HG02642 (cell line): ENCODE results near the gene GLP1R.

Experiments
- ATAC-seq: cut with Tn5 transposase; IDR thresholded peaks from one replicate; pipeline ENCODE4 v1.9.1; 2021; ENCODE audit warnings: mild to moderate bottlenecking; ENCODE audit not compliant: unreplicated experiment, poor library complexity

The GLP1R gene

DNA sequence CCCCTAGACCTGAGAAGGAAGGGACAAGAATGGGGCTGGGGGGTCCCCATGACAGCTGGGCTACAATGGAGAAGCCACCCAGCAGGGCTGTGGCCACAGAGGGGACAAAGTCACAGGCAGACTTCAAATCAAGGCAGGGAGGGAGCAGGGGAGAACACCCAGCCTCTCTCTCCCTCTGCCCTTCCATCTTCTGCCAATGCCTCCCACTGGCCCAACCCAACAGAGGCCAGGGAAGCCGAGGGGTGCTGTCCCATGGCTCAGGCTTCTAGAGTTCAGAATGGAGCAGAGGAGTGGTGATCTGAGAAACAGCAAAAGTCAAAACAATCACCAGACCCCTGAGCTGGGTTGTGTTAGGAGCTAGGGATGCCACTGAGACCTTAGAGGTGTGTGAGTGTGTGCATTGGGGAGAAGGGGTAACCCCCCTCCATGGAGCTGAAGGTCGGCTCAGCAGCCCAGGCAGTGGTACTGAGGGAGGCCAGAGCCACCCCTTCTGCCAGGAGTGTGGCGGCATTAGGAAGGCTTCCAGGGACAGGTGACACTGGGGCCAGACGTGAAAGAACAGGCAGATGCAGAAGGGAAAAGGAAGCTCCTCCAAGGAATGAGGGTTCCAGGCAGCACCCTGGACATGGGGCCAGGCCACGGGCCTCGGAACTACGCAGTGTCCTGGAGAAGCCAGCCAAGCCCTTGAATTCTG lies 12.0 kb downstream of the GLP1R start:
- ATAC-seq = no peak

DNA sequence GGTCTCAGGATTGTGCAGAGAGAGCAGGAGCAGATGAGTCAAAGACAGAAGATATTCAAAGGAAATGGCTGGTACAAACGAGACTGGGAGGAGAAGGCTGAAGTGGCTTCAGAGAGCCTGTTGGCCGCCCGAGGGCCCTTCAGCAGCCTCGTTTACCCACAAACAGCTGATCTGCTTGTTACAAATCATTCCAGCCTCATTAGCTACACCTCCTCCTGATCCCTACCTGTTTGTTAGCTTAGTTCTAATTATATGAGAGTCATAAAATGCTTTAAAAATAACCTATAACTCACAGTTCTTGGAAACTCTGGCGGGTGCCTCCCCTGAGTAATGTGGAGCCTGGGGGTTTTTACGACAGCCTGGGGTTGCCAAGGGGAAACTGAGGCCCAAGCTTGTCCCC lies 12.6 kb downstream of the GLP1R start:
- ATAC-seq = no peak

DNA sequence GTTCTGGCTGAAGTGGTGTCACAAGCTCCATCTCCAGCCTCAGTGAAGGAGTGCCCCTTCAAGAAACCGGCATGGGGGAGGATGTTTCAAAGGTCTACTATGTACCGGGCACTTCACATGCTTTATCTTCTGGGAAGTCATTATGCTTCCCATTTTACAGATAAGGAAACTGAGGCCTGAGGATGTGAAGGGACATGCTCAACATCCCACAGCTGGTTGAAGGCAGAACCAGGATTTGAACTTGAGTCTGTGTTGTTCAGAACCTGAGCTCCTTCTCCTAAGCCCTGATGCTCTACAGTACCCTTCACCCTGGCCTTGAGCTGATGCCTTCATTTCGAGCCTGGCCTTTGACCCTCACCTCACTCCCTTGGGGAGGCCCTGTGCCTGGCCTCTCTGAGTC lies 13.0 kb downstream of the GLP1R start:
- ATAC-seq = no peak

DNA sequence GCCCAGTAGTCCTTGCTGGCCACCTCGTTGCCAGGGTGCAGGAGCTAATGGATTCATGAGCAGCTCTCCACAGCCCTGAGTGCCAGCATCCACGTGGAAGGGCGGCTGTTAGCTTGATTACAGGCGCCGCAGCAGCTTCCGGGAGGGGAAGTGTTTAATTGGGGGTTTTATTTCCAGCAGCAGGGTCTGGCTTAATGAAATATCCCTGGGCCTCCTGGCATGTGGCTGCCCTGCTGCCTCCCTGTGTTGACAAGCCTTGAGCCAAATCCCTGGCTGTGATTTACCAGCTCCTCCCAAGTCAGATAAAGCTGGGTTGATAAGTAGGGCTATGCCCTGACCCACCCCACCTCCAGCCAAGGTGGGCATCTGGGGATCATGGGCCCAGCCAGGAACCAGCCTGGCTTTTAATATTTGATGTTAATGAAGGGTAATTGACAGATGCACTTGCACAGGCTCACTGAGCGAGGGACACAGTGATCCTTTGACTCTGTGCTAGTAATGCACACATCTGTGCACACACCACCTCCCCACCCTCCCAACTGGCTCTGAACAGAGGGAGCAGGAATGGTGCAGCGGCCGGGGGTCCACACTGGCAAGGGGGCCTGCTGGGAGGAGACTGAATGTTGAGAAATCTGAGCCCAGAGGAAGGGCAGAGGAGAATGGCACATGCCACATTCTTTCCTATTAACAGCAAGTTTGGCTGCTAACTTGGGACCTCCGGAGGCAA lies 13.6 kb downstream of the GLP1R start:
- ATAC-seq = no peak

DNA sequence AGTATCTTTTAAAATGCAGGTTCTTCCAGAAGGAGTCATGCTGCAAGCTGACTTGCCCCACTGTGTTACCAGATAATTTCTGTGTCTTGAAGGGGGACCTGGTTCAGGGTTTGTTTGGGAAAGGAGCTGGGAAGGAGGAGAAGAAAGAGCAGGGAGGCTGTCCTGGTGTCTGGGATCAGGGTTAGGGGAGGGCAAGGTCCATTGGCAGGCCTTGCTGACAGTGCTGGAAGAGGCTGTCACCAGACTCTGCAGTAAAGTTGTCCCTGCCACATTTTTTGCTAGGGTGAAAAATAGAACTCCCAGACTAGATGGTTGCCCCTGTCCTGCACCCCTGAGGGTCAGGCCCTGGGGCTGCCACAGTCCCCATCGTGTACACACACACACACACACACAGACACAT lies 14.9 kb downstream of the GLP1R start:
- no peak for ATAC-seq

DNA sequence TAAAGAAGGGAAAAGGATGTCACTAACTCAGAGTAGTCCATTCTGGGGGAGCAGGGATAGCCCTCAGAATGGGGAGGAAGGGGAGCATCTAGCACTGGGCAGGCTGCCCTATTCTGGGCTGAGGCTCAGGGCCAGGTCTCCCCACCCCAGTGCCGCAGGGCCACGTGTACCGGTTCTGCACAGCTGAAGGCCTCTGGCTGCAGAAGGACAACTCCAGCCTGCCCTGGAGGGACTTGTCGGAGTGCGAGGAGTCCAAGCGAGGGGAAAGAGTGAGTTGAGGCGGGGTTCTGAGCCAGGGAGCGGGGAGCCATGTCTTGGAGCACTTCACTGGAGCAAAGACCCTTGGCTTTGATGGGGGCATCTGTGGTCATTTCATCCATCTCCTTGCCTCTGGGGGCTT lies 17.0 kb downstream of the GLP1R start:
- ATAC-seq = no peak

DNA sequence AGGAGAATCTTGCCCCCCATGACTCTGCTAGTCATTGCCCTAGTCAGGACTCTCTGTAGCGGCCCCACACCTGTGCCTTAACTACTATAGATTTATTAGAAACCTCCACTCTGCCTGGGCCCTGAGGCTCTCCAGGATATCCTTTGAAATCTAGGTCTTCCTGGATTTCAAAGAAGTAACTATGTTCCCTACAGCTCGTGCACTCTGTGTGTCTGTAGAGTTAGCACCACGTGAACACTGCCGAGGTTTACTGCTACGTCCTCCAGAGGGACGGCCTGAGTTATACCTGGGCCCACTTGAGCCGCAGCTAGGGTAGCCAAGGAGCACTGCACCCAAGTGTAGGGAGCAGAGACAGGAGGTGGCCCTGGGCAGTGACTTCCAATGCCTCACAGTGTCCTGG lies 19.8 kb downstream of the GLP1R start:
- no peak for ATAC-seq

DNA sequence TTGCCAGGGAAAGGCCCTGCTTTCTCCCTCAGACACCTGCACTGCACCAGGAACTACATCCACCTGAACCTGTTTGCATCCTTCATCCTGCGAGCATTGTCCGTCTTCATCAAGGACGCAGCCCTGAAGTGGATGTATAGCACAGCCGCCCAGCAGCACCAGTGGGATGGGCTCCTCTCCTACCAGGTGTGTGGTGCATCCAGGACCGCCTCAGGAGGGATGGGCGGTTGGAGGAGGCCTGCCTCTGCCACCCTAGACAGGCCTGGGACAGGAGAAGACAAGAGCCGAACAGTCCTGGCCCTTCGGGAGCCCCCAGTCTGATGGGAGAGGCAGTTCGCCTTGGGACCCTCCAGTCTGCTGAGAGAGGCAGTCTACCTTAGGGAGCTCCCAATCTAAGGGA lies 24.2 kb downstream of the GLP1R start:
- no peak for ATAC-seq

DNA sequence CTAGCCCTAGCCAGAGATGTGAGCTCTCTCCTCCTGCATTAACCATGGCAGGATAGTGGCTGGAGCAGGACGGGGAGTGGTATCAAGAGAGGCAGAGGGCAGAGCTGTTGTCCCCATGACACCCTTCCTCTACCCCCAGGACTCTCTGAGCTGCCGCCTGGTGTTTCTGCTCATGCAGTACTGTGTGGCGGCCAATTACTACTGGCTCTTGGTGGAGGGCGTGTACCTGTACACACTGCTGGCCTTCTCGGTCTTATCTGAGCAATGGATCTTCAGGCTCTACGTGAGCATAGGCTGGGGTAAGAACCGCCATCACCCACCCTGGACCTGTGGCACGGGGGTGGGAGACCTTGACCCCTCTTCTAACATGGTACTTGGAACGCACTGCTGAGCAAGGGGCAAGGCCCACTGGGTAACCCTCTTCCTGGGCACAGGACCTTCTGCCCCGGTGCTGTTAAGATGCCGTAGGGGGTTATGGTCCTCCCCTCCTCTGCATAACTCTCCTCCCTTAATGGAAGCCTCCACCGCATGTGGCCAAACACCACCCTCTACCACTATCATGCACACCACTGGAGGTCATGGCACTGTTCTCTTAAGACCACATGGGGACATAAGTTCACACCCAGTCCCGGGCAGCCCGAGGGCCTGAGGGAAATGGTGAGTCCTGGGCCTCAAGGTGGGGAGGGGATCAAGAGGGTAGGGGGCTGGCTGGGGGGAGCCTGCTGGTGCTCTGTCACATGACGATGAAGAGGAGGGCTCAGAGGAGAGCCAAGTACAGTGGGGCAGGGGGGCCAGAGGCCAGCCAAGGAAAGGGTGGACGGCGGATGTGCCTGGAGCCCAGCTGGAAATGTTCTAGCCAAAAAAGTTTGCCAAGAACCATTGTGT lies 25.1 kb downstream of the GLP1R start:
- no peak for ATAC-seq

DNA sequence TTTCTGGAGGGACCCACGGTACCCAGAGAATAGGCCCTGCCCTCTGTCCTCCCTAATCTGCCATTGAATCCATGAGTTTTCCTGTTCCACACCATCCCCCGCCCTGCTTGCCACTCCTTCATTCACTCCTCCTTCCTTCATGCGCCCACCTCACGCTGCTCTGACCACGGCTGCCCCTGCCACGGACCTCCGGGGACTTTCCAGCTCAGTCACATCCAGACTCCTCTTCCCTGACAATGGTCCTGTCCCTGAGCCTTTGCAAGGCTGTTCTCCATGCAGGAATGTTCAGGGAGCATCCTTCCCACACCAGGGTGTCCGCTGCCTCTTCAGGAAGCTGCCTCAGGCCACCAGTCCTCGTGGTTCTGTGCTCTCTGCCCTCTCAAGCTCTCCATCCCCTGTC lies 25.9 kb downstream of the GLP1R start:
- ATAC-seq = no peak

DNA sequence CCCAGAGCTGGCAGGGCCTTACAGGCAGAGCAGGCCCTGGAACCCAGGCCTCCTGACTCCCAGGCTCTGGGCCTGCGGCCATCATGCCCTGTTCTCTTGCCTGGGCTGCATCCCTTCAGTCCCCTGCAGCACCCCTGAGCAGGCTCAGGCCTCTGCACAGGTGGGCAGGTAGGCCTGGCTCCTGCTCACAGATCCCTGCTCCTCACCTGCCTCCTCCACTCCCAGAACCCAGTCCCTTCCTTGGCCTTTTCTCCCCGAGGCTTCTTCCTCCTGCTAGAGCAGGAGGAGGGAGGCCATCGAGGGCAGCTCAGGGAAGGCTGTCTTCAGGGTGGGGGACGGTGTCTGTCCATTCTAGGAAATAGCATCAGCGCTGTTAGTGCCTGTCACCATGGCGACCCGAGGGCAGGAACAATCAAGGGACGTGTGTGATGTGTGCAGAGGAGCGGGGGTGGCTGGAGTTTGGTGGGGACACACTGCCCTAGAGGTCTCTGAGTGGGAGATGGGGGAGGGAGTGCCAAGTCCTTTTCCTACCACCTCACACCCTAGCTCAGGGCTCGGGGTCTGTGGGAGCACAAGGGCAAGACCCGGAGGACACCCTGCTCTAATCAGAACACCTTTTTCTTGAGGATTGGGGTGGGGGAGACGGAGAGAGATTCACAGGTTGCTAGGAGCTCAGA lies 26.6 kb downstream of the GLP1R start:
- ATAC-seq = no peak

DNA sequence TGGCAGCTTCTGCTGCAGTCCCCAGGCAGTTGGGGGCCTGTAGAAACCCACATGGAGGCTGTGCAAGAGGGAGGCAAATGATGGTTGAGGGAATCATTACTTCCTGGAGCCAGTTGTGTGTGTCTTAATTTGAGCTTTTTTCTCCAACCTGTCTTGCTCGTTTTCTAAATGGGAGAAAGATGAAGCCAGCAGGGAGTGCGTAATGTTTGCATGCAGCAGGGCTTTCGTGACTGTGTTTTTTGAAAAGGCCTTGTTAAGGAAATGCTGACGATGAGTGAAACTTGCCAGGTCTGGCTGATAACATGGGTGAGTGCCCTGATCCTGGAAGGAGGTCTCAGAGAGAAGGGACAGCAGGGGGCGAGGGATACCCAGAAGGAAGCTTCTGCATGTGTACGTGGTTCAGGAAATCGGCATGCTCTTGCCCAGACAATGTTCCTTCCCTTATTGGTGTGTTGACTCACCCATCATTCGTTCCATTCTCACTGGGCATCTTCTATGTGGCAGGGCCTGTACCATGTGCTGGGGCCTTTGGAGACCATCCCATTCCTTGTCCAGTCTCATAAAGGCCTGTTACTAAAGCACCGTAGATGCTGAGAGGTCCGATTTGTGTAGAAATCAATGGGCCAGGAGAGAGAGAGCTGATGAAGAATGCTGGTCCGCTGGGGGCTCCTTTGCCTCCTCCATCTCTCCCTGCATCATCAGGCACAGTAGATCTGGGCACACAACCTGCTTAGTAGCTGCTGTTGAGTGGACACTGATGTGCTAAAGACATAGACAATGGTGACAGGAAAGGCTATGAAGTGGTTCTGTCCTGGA lies 27.4 kb downstream of the GLP1R start:
- ATAC-seq = no peak

DNA sequence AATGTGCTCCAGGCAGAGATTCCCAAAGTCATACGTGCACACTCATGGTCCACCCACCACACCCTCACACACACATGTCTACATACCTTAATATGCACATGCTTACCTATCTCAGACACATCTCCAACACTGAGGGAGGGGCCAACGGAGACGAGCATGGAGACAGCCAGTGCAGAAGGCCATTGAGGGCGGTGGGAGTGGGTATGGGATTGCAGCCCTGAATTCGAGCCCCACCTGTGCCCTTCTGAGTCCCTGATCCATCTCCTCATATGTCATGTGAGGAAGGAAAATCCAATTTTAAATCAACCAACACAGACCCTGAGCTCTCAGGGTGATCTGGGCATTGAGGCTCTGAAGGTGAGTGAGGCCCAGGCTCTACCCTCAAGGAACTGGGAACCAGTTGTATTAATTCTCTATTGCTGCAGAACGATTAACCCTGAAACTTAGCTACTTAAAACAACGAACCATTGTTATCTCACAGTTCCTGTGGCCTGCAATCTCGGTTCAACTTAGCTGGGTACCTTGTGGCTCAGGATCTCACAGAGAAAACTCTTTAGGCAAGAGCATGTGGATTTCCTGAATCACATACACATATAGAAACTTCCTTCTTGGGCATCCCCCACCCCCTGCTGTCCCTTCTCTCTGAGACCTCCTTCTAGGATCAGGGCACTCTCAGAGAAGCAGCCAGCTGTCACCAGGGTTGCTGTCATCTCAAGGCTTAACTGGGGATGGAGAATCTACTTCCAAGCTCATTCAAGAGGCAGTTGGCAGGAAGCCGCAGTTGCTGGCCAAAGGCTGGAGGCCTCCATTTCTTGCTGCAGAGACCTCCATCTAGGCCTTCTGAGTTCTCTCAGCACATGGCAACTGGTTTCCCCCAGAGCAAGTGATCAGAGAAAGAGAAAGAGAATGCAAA lies 28.3 kb downstream of the GLP1R start:
- no peak for ATAC-seq

DNA sequence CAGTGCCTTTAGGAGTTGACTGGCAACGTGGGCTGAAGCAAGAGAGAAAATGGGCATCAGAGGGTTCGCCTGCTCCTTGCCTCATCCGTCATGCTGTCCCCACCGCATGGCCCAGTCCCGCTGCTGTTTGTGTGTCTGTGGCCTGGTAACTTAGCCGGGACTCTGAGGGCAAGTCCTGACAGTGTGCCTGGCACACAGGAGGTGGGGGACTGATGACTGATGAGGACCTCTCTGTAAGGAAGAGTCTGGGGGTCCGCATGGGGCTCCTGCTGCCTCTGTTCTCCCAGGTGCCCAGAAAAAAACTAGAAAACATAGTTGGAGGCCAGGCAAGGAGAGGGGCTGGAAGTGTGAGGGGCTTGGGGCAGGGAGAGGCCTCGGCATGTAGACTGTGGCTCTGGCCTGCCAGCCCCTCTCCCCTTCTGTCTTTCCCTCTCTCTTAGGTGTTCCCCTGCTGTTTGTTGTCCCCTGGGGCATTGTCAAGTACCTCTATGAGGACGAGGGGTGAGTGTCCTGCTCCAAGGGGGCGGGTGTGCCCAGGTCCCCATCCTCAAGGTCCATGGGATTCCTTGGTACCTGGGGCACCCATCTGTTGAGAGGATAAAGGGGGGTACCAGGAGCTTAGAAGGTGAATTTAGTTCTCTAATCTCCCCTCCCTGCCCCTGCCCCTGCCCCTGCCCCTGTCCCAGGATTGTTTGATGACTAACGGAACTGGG lies 29.5 kb downstream of the GLP1R start:
- ATAC-seq = no peak

DNA sequence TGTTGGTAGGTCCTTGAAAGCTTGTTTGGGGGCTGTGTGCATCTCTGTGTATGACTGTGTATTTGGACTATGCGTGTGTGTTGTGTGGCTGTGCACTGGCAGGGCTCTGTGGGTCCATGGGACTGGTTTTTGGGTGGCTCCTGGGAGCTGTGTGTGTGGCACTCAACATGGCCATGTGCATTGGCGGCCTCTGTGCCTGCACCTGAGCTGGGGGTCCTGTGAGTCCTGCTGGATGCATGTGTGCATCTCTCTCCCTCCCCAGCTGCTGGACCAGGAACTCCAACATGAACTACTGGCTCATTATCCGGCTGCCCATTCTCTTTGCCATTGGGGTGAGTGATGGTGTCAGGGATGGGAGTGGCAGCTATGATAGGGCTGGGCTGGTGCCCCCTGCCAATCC lies 30.1 kb downstream of the GLP1R start:
- no peak for ATAC-seq

DNA sequence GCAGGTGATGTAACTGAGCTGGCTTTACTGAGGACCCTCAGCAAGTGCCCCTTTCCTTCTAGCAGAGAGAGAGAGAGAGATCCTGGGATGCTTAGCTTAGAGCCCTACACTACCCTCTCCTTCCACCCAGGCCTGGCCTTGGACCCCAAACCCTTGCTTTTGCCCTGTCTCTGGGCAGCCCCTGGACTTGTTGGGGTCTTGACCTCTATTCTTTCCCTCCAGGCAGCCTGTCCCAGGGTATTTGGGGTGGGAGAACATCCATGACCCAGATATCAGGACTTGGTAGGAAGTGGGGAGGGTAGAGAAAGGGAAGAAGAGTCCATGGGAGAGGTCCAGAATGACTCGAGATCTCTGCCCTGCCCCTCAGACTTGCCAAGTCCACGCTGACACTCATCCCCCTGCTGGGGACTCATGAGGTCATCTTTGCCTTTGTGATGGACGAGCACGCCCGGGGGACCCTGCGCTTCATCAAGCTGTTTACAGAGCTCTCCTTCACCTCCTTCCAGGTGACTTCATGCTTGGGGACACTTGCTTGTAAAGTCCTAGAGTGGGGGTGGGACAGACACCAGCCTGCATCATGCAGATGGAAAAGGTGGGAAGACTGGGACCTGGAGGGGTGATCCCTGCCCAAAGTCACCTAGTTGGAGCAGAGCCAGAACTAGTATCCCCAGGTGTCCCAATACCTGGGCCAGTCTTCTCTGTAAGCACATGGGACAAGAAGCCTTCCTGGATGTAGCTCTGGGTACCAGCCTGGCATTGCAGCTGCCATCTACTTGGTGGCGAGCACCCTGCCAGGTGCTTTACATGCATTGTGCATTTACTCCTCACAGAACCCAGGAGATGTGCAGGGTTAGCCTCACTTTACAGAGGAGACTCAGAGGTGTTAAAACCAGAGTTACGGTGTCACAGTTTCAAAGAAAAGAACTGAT lies 30.9 kb downstream of the GLP1R start:
- ATAC-seq = no peak

DNA sequence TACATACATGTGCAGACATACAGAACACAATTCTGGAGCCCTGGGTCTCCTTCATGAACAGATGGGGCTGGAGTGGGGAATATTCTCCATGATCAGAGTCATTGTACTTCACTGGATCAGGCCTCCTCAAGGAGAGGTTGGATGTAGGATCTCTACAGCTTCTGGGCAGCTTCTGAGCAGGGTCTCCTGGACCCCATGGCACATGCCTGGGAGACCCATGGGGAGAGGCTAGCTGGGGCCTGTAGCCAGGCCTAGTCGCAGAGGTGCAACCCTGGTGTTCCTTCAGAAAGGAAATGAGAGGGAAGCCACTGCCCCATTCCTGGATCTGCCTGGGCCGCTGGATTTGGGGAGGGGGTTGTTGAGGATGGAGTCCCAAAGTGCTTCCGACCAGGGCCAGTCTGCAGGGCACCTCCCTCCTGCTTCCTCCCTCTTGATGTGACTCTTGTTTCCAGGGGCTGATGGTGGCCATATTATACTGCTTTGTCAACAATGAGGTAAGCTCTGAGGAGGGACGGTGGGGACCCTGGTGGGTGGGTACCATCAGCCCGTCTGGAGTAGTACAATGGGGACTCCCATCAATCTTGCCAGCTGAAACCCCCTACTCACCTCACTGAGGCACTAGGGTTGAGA lies 31.8 kb downstream of the GLP1R start:
- ATAC-seq = no peak
